AG04450 (cell line): ENCODE data around the gene PDPN. TPM values are rescaled to one million over a fixed set of nuclear protein-coding genes. Genes with fewer than 3 reads are reported as not detected.

Experiments used
- CTCF ChIA-PET: fragments of 300-600, 350-600 bp; formaldehyde crosslinking; extraction: SDS; loops from one replicate; lab custom pipeline; 2022; ENCODE audit warnings: antibody characterized with exemption, inconsistent platforms; lab: Charles Lee
- POLR2A ChIA-PET: fragments of 350-600 bp; formaldehyde crosslinking; extraction: SDS; loops from one replicate; lab custom pipeline; 2021; ENCODE audit warnings: antibody characterized with exemption, inconsistent platforms; lab: Yijun Ruan, JAX
- DNase-seq: peaks from one replicate; pipeline ENCODE4 v3.0.0-alpha.2; 2011; ENCODE audit warnings: low read depth, low spot score
- H3K27ac ChIP-seq: one replicate; pipeline ENCODE4 v1.5.1; 2012; ENCODE audit warnings: low read depth, low read length, control low read depth
- H3K27me3 ChIP-seq: one replicate; pipeline ENCODE4 v1.6.0; 2012; ENCODE audit warnings: low read length; ENCODE audit not compliant: control insufficient read depth, insufficient read depth
- H3K4me3 ChIP-seq: 2 replicates; pipeline ENCODE4 v1.5.1; 2011; ENCODE audit warnings: mild to moderate bottlenecking, low read depth, low read length, control low read depth
- H3K9me3 ChIP-seq: 2 replicates; pipeline ENCODE4 v1.5.1; 2012; ENCODE audit warnings: low read length; ENCODE audit not compliant: control insufficient read depth, insufficient read depth
- CTCF ChIP-seq: IDR thresholded peaks from 2 replicates; pipeline ENCODE4 v1.5.1; 2011; ENCODE audit warnings: low read depth, low read length, control low read depth, inconsistent platforms
- polyA plus RNA-seq: library from polyadenylated mRNA; depleted of rRNA; stranded (reverse); fragments of >200 nt; gene quantifications from 2 replicates; pipeline ENCODE4 v1.2.3, GENCODE V29; 2011

The PDPN gene
- polyA plus RNA-seq, 1 experiment: 0.55 TPM

GRCh38 chr1:13595411-13595810 is 11.8 kb downstream of the PDPN start:
- Histone ChIP-seq H3K27ac (no peak overlapping the region), H3K4me3 (no peak overlapping the region), H3K9me3 (peaks cover 59% of the 10 kb centered on the region), H3K27me3 (no peaks in the 10 kb centered on the region)
- DNase-seq: no peak
- ChIA-PET POLR2A (no interaction called here), CTCF (no interaction called here)
- no peak for TF ChIP-seq CTCF

- Histone ChIP-seq H3K9me3 (peaks cover 63% of the 10 kb centered on the region), H3K27me3 (no peaks in the 10 kb centered on the region), H3K4me3 (no peak overlapping the region), H3K27ac (no peak overlapping the region)
- no peak for DNase-seq
- no peak for TF ChIP-seq CTCF
- ChIA-PET CTCF (interaction anchor here (0.6 kb wide), 1 partner anchor 867 kb away, joined by 3 read pairs; no protein-coding TSS in a partner anchor), POLR2A (no interaction called here)
These were observed 13.5 kb downstream of the PDPN start for GRCh38 chr1:13597166-13597565.

- Histone ChIP-seq H3K27ac (no peak overlapping the region), H3K27me3 (no peaks in the 10 kb centered on the region), H3K4me3 (no peak overlapping the region), H3K9me3 (peaks cover 45% of the 10 kb centered on the region)
- ChIA-PET POLR2A (no interaction called here), CTCF (no interaction called here)
- DNase-seq: no peak
- TF ChIP-seq CTCF: no peak
These were observed 17.3 kb downstream of the PDPN start for GRCh38 chr1:13600762-13601453.

- ChIA-PET POLR2A (no interaction called here), CTCF (no interaction called here)
- Histone ChIP-seq H3K27me3 (no peaks in the 10 kb centered on the region), H3K27ac (no peak overlapping the region), H3K4me3 (no peak overlapping the region), H3K9me3 (peaks cover 37% of the 10 kb centered on the region)
- DNase-seq: no peak
- TF ChIP-seq CTCF: no peak
These were observed 20.5 kb downstream of the PDPN start for GRCh38 chr1:13604176-13604575.

- H3K4me3 ChIP-seq: no peak overlapping the region
- ChIA-PET POLR2A (no interaction called here), CTCF (no interaction called here)
- no peak for DNase-seq
- H3K27me3 ChIP-seq: no peaks in the 10 kb centered on the region
- H3K27ac ChIP-seq: no peak overlapping the region
- TF ChIP-seq CTCF: no peak
- peaks cover 34% of the 10 kb centered on the region for H3K9me3 ChIP-seq
These were observed 21.1 kb downstream of the PDPN start for GRCh38 chr1:13604721-13605120.
